Measurements from ENCODE around the gene TBX1. TPM values are rescaled to one million over a fixed set of nuclear protein-coding genes. Genes with fewer than 3 reads are reported as not detected.

The TBX1 gene
- total RNA-seq, 1 donor from 2014 or later, result 5.9 TPM

- H3K27ac Mint-ChIP-seq, result no peak overlapping the region
- H3K4me1 Mint-ChIP-seq (ENCODE audit: low read depth), result no peaks in the 10 kb centered on the region
- DNase-seq (ENCODE audit: low spot score, unreplicated experiment), result no peak
- no peak for TF ChIP-seq CTCF (IDR thresholded peaks at IDR 0.05; ENCODE audit: unreplicated experiment)
- H3K36me3 Mint-ChIP-seq (ENCODE audit: insufficient read depth), result peaks cover 3% of the 10 kb centered on the region
- no peaks in the 10 kb centered on the region for H3K9me3 Mint-ChIP-seq (ENCODE audit: low read depth)
- no peak overlapping the region for H3K4me3 Mint-ChIP-seq (ENCODE audit: low read depth)
- no peaks in the 10 kb centered on the region for H3K27me3 Mint-ChIP-seq
These were observed 49.2 kb downstream of the TBX1 start for GRCh38 chr22:19809741-19810140.

- Mint-ChIP-seq H3K27me3 (no peaks in the 10 kb centered on the region), H3K36me3 (ENCODE audit: insufficient read depth) (peaks cover 3% of the 10 kb centered on the region), H3K4me1 (ENCODE audit: low read depth) (no peaks in the 10 kb centered on the region), H3K4me3 (ENCODE audit: low read depth) (no peak overlapping the region), H3K27ac (peak overlapping the region; percentile 37), H3K9me3 (ENCODE audit: low read depth) (no peaks in the 10 kb centered on the region)
- DNase-seq (ENCODE audit: low spot score, unreplicated experiment), result no peak
- TF ChIP-seq CTCF (IDR thresholded peaks at IDR 0.05; ENCODE audit: unreplicated experiment), result no peak
These were observed 50.0 kb downstream of the TBX1 start for GRCh38 chr22:19810381-19811201.

GRCh38 chr22:19811211-19811621 lies 50.6 kb downstream of the TBX1 start:
- Mint-ChIP-seq H3K4me1 (ENCODE audit: low read depth) (no peaks in the 10 kb centered on the region), H3K27ac (no peak overlapping the region), H3K4me3 (ENCODE audit: low read depth) (no peak overlapping the region), H3K36me3 (ENCODE audit: insufficient read depth) (peaks cover 3% of the 10 kb centered on the region), H3K27me3 (no peaks in the 10 kb centered on the region), H3K9me3 (ENCODE audit: low read depth) (no peaks in the 10 kb centered on the region)
- no peak for TF ChIP-seq CTCF (IDR thresholded peaks at IDR 0.05; ENCODE audit: unreplicated experiment)
- no peak for DNase-seq (ENCODE audit: low spot score, unreplicated experiment)

GRCh38 chr22:19811811-19812771 lies 51.5 kb downstream of the TBX1 start:
- H3K27me3 Mint-ChIP-seq, result no peaks in the 10 kb centered on the region
- H3K27ac Mint-ChIP-seq, result no peak overlapping the region
- H3K4me1 Mint-ChIP-seq (ENCODE audit: low read depth), result no peaks in the 10 kb centered on the region
- TF ChIP-seq CTCF (IDR thresholded peaks at IDR 0.05; ENCODE audit: unreplicated experiment), result no peak
- H3K9me3 Mint-ChIP-seq (ENCODE audit: low read depth), result no peaks in the 10 kb centered on the region
- no peak overlapping the region for H3K4me3 Mint-ChIP-seq (ENCODE audit: low read depth)
- peaks cover 3% of the 10 kb centered on the region for H3K36me3 Mint-ChIP-seq (ENCODE audit: insufficient read depth)
- DNase-seq (ENCODE audit: low spot score, unreplicated experiment), result no peak

- Mint-ChIP-seq H3K4me3 (ENCODE audit: low read depth) (no peak overlapping the region), H3K9me3 (ENCODE audit: low read depth) (no peaks in the 10 kb centered on the region), H3K27me3 (no peaks in the 10 kb centered on the region), H3K4me1 (ENCODE audit: low read depth) (no peaks in the 10 kb centered on the region), H3K27ac (no peak overlapping the region), H3K36me3 (ENCODE audit: insufficient read depth) (peaks cover 3% of the 10 kb centered on the region)
- DNase-seq (ENCODE audit: low spot score, unreplicated experiment), result no peak
- TF ChIP-seq CTCF (IDR thresholded peaks at IDR 0.05; ENCODE audit: unreplicated experiment), result no peak
These were observed 52.3 kb downstream of the TBX1 start for GRCh38 chr22:19812910-19813309.

Data from progenitor cell of endocrine pancreas (in vitro differentiated cells).